ENCODE measurements around the gene SLC41A2. TPM values are rescaled to one million over a fixed set of nuclear protein-coding genes. Genes with fewer than 3 reads are reported as not detected.

The SLC41A2 gene
- total and polyA plus RNA-seq, 9 of the 15 experiments (the other 6 are each of a cell fraction or from before 2014, with no cell fraction given): 0.01 to 0.89 (median 0.16) TPM; not detected in 1

DNA sequence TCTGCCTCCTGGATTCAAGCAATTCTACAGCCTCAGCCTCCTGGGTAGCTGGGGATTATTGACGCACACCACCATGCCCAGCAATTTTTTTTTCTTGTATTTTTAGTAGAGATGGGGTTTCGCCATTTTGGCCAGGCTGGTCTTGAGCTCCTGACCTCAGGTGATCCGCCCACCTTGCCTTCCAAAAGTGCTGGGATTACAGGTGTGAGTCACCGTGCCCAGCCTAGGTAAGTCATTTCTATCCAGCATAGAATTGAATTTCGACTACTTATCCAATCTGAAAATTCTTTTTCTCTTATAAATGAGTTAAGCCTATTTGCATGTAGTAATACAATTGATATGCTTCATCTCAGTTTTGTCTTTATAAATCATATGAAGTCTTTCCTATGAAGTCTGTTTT, 15.2 kb upstream of the SLC41A2 start (continued):
- TF ChIP-seq, protein P1, sequence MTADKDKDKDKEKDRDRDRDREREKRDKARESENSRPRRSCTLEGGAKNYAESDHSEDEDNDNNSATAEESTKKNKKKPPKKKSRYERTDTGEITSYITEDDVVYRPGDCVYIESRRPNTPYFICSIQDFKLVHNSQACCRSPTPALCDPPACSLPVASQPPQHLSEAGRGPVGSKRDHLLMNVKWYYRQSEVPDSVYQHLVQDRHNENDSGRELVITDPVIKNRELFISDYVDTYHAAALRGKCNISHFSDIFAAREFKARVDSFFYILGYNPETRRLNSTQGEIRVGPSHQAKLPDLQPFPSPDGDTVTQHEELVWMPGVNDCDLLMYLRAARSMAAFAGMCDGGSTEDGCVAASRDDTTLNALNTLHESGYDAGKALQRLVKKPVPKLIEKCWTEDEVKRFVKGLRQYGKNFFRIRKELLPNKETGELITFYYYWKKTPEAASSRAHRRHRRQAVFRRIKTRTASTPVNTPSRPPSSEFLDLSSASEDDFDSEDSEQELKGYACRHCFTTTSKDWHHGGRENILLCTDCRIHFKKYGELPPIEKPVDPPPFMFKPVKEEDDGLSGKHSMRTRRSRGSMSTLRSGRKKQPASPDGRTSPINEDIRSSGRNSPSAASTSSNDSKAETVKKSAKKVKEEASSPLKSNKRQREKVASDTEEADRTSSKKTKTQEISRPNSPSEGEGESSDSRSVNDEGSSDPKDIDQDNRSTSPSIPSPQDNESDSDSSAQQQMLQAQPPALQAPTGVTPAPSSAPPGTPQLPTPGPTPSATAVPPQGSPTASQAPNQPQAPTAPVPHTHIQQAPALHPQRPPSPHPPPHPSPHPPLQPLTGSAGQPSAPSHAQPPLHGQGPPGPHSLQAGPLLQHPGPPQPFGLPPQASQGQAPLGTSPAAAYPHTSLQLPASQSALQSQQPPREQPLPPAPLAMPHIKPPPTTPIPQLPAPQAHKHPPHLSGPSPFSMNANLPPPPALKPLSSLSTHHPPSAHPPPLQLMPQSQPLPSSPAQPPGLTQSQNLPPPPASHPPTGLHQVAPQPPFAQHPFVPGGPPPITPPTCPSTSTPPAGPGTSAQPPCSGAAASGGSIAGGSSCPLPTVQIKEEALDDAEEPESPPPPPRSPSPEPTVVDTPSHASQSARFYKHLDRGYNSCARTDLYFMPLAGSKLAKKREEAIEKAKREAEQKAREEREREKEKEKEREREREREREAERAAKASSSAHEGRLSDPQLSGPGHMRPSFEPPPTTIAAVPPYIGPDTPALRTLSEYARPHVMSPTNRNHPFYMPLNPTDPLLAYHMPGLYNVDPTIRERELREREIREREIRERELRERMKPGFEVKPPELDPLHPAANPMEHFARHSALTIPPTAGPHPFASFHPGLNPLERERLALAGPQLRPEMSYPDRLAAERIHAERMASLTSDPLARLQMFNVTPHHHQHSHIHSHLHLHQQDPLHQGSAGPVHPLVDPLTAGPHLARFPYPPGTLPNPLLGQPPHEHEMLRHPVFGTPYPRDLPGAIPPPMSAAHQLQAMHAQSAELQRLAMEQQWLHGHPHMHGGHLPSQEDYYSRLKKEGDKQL (CRISPR knock-in tag; IDR thresholded peaks at IDR 0.05; ENCODE audit: borderline replicate concordance): no peak
- TF ChIP-seq, protein P2, sequence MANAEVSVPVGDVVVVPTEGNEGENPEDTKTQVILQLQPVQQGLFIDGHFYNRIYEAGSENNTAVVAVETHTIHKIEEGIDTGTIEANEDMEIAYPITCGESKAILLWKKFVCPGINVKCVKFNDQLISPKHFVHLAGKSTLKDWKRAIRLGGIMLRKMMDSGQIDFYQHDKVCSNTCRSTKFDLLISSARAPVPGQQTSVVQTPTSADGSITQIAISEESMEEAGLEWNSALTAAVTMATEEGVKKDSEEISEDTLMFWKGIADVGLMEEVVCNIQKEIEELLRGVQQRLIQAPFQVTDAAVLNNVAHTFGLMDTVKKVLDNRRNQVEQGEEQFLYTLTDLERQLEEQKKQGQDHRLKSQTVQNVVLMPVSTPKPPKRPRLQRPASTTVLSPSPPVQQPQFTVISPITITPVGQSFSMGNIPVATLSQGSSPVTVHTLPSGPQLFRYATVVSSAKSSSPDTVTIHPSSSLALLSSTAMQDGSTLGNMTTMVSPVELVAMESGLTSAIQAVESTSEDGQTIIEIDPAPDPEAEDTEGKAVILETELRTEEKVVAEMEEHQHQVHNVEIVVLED (CRISPR knock-in tag; IDR thresholded peaks at IDR 0.05): no peak
- TF ChIP-seq MGA (IDR thresholded peaks at IDR 0.05) (no peak), ZBTB5 (IDR thresholded peaks at IDR 0.05) (no peak)

Data from K562 (cell line).